Common myeloid progenitor, CD34-positive (primary cell): ENCODE results near the gene PROX1.

ENCODE experiments used
- CTCF ChIA-PET: fragments of 350-600 bp; sonication (Branson Sonifier 250); formaldehyde crosslinking; loops from one replicate; lab custom pipeline; 2021; ENCODE audit warnings: antibody characterized with exemption; lab: Charles Lee
- POLR2A ChIA-PET: fragments of 350-600 bp; sonication (Branson Sonifier 250); formaldehyde crosslinking; loops from one replicate; lab custom pipeline; 2021; ENCODE audit warnings: antibody characterized with exemption; lab: Charles Lee
- DNase-seq, 3 donors: peaks; one replicate each; pipeline versions ENCODE4 v3.0.0 to v3.0.0-alpha.2; 2013
- H3K27ac ChIP-seq, 2 experiments: 1 replicate in 1 of 2; 2 replicates in 1 of 2; pipeline ENCODE4 v1.7.0; 2013; ENCODE audit warnings: inconsistent platforms in 2 of 2, low read length in 2 of 2, mild to moderate bottlenecking in 2 of 2, low read depth in 1 of 2, moderate library complexity in 1 of 2; ENCODE audit not compliant: severe bottlenecking in 2 of 2, insufficient read depth in 1 of 2, poor library complexity in 1 of 2
- H3K27me3 ChIP-seq, 5 experiments: replicated peaks in 2 of 5; 1 replicate in 3 of 5; 2 replicates in 2 of 5; pipeline versions ENCODE4 v1.6.1 to v1.7.0; 2013; ENCODE audit warnings: low read length in 4 of 5, mild to moderate bottlenecking in 2 of 5, moderate library complexity in 2 of 5, inconsistent platforms in 1 of 5; ENCODE audit not compliant: insufficient read depth in 5 of 5, control insufficient read depth in 4 of 5
- H3K36me3 ChIP-seq, 4 experiments: 1 replicate in 2 of 4; 2 replicates in 2 of 4; pipeline versions ENCODE4 v1.6.1 to v1.7.0; 2013; ENCODE audit warnings: low read length in 3 of 4, control low read depth in 1 of 4, mild to moderate bottlenecking in 1 of 4; ENCODE audit not compliant: control insufficient read depth in 4 of 4, insufficient read depth in 4 of 4
- H3K4me1 ChIP-seq, 4 experiments: 1 replicate in 3 of 4; 2 replicates in 1 of 4; pipeline versions ENCODE4 v1.6.1 to v1.7.1; 2013; ENCODE audit warnings: low read length in 3 of 4, mild to moderate bottlenecking in 3 of 4, control low read depth in 1 of 4, inconsistent platforms in 1 of 4, moderate library complexity in 1 of 4; ENCODE audit not compliant: control insufficient read depth in 4 of 4, insufficient read depth in 4 of 4; ENCODE audit errors: control extremely low read depth in 1 of 4
- H3K4me3 ChIP-seq, 7 experiments: 1 replicate in 4 of 7; 2 replicates in 3 of 7; pipeline versions ENCODE4 v1.5.1 to v1.7.0; 2013; ENCODE audit warnings: mild to moderate bottlenecking in 7 of 7, low read length in 6 of 7, moderate library complexity in 6 of 7, inconsistent platforms in 2 of 7, low read depth in 2 of 7, control low read depth in 1 of 7; ENCODE audit not compliant: insufficient read depth in 4 of 7, control insufficient read depth in 1 of 7; ENCODE audit errors: extremely low read depth in 1 of 7
- H3K9me3 ChIP-seq, 5 experiments: 1 replicate in 4 of 5; 2 replicates in 1 of 5; pipeline versions ENCODE4 v1.6.1 to v1.7.1; 2013; ENCODE audit warnings: low read length in 4 of 5, mild to moderate bottlenecking in 2 of 5, inconsistent platforms in 1 of 5, low read depth in 1 of 5, moderate library complexity in 1 of 5; ENCODE audit not compliant: control insufficient read depth in 4 of 5, insufficient read depth in 2 of 5; ENCODE audit errors: control extremely low read depth in 1 of 5
- WGBS: methylation state at CpG from one replicate; pipeline ENCODE4 v1.1.5; 2013; ENCODE audit not compliant: insufficient coverage; 5-methylcytosine and 5-hydroxymethylcytosine counted together

PROX1 gene

DNA sequence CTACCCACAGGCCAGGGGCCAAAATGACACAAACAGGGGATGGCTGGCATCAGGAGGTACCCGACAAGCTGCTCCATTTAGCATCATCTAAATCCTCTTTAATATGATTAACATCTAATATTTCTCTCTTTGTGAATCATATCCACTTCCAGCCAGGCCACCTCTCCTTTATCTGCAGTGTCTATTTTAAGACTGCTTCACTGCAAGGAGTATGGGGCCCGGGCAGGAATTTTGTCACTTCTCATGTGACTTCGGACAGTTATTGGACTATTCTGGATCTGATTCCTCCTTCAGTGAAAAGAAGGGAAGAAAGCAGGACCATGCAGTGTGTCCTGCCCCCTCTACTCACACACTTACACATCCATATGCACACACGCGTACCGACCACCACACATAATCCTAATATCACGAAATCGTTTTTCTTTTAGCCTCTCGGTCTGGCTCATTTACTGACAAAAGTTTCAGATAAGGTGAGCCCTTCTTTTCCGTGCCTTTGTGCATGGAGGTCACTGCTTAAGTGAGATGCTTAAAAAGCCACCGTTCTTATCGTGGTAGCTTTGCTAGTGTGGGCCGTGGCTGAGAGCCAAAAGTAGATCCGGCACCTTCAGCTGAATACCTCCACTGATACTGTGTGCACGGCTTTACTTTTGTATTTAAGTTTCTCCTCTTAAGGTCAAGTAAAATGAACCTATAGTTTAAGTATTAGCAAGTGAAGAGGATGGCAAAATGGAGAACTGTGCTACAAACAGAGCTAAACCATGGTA lies 26.0 kb downstream of the PROX1 start:
- 97% methylated on average over 13 of the region's 15 CpGs for WGBS
- Histone ChIP-seq H3K4me3 (no peak overlapping the region), H3K9me3 (no peaks in the 10 kb centered on the region), H3K27me3 (peaks cover 0 to 10% (median 0%) of the 10 kb centered on the region in 5 experiments), H3K4me1 (no peaks in the 10 kb centered on the region), H3K27ac (no peak overlapping the region), H3K36me3 (no peaks in the 10 kb centered on the region)
- ChIA-PET CTCF (no interaction called here), POLR2A (no interaction called here)
- DNase-seq = no peak

DNA sequence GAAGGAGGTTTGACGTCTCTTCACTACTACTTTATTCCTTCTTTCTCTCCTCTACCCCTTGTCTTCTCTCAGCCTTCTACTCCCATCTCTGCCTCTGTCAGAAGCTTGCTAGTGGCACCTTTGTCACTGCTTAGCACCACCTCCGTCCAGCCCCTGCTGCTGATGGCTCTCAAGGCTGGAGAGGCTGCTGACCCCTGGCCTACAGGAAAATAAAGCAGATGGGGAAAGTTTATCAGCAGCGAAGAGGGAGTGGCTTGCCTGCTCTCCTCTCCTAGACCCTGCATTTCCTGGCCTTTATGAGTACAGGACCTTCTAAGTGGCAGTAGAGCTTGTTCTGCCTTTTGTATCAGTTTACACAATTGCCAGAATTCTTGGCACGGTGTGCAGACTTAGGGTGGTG lies 27.0 kb downstream of the PROX1 start:
- Histone ChIP-seq H3K36me3 (no peaks in the 10 kb centered on the region), H3K27ac (no peak overlapping the region), H3K9me3 (no peaks in the 10 kb centered on the region), H3K27me3 (peaks cover 0 to 3% (median 0%) of the 10 kb centered on the region in 5 experiments), H3K4me3 (no peak overlapping the region), H3K4me1 (no peaks in the 10 kb centered on the region)
- WGBS = 49% methylated on average over 2 of the region's 4 CpGs
- ChIA-PET POLR2A (no interaction called here), CTCF (no interaction called here)
- DNase-seq = no peak

DNA sequence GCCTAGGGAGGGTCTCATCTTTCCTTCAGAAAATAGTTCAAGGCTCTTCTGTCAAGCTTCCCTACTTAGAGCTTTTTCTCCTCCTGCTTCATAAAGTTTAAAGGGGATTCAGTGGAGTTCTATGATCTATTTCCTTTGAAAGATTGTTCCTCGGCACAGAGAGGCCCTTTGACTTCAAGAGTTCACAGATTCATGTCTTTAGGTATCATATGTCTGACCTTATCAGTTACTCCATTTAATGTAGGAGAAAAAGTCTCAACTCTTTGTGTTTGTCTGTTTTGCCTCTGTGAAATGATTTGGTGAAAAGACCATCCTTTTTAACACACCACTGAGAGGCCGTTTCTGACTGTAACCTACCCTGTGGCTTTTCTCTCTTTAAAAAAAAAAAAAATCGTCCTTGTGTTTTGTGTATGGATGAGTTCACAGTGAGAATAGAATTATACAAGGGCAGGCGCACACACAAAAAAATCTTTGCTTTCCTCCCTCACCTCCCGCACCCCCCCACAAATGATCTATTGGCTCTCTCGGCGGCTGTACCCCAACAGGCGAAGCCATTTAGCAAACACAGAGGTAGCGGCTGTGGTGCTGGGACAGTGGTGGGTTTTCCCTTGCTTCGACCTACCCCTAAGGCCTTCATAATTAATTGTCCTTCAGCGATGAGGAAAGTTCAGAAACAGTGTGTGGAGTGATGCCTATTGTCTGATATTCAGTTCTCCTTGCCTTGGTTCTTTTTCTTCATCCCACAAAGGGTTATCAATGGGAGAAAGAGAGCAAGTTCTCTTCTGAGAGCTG lies 29.6 kb downstream of the PROX1 start:
- no peaks in the 10 kb centered on the region for H3K9me3 ChIP-seq
- no peak overlapping the region for H3K4me3 ChIP-seq
- WGBS = no CpG with 5 or more reads among the region's 11 CpGs
- no peaks in the 10 kb centered on the region for H3K36me3 ChIP-seq
- CTCF ChIA-PET = no interaction called here
- H3K27ac ChIP-seq = no peak overlapping the region
- POLR2A ChIA-PET = no interaction called here
- H3K4me1 ChIP-seq = no peaks in the 10 kb centered on the region
- DNase-seq = no peak
- H3K27me3 ChIP-seq = peaks cover 0 to 3% (median 0%) of the 10 kb centered on the region in 5 experiments

DNA sequence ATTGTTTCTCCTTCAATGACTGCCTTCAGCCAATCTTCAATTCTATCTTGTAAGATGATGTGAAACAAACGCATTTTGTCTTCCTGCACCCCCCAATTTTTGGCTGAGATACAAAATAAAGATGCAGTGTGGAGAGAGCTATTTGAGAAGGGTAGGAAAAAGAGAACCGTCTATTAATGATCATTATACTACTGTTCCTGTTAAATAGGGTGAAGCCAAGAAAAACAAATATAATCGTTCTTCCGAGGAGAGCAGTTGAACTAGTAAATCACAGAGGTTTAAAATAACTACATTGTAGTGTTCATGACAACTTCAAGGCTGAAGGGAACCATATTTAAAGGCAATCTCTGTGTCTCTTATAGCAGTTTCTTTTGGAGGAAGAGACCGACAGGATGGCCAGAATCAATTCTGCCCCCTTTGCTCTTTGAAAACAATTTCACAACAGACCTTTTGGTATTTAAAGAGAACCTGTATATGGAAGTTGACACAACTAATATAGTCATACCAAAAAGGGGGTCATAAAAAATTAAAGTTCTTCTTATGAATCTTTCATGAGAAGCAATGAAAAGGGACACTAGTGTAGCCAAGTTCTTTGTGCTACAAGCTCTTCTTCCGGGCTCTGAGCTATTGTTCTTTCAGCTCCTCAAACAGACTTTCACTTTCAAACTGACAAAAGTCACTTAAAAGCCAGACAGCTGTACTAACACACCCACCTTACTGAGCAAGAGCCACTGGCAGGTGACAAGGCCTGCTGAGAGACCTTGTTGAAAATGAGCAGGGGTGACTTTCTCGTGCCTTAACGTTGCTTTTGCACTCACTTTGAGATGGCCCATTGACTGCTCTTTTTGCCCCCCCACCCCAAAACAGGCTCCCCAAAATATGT lies 30.9 kb downstream of the PROX1 start:
- Histone ChIP-seq H3K27me3 (no peaks in the 10 kb centered on the region), H3K9me3 (no peaks in the 10 kb centered on the region), H3K4me1 (no peaks in the 10 kb centered on the region), H3K4me3 (no peak overlapping the region), H3K27ac (no peak overlapping the region), H3K36me3 (no peaks in the 10 kb centered on the region)
- CTCF ChIA-PET = no interaction called here
- WGBS = 88% methylated on average over 3 of the region's 8 CpGs
- POLR2A ChIA-PET = no interaction called here
- DNase-seq = no peak

DNA sequence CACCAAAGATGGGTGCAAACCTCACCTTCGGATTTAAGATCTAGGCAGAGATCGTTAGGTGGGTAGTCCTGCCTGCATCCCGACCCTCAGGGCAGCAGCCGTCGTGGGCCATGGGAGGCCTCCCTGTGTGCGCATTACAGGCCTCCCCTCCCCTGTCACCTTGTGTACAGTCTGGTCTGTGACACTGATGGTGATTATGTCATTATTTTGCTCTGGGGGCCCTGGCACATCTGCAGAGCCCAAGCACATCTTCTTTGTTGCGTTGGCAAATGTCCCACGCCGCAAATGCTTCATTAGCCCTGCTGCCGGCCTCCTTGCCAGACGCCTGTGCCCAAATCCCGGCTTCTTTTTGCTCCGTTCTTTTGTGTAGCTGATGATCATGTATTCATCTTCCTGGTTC lies 31.7 kb downstream of the PROX1 start:
- Histone ChIP-seq H3K4me1 (no peaks in the 10 kb centered on the region), H3K27me3 (no peaks in the 10 kb centered on the region), H3K36me3 (no peaks in the 10 kb centered on the region), H3K4me3 (no peak overlapping the region), H3K27ac (no peak overlapping the region), H3K9me3 (no peaks in the 10 kb centered on the region)
- DNase-seq = no peak
- 96% methylated on average over 10 of the region's 13 CpGs for WGBS
- ChIA-PET CTCF (no interaction called here), POLR2A (no interaction called here)

DNA sequence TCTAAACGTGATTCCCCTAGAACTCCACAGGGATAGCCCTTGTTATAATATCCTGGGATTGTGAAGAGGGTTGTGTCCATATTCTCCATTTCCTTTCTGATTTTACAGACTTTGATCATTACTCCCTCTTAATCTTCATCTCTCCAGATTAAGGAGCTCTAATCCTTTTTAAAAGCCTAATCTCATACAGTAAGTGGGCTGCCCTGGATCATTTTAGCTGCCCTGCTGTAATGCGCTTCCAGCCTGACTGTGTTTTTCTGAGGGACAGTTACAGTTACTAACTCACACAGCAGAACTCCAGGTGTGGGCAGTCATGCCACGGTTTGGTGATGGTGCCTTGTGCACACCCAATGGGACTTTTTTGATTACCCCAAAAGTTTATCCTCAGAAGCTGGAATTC lies 33.5 kb downstream of the PROX1 start:
- H3K4me3 ChIP-seq = no peak overlapping the region
- 100% methylated on average over 1 of the region's 3 CpGs for WGBS
- no peaks in the 10 kb centered on the region for H3K36me3 ChIP-seq
- DNase-seq = no peak
- H3K4me1 ChIP-seq = no peaks in the 10 kb centered on the region
- H3K9me3 ChIP-seq = no peaks in the 10 kb centered on the region
- H3K27me3 ChIP-seq = no peaks in the 10 kb centered on the region
- ChIA-PET CTCF (no interaction called here), POLR2A (no interaction called here)
- H3K27ac ChIP-seq = no peak overlapping the region
